Muscle layer of duodenum (tissue), 2 donors: ENCODE results near the gene ALOX12.
"Not testable (repeated sequence)": the region's sequence is repeated elsewhere in the genome, so short reads cannot be mapped to it uniquely, and the experiment has no call there.

Experiments
- H3K27ac ChIP-seq: one replicate; pipeline ENCODE4 v1.7.0; 2013; ENCODE audit warnings: mild to moderate bottlenecking, low read length
- H3K27me3 ChIP-seq: one replicate; pipeline ENCODE4 v1.7.0; 2013; ENCODE audit warnings: low read depth, mild to moderate bottlenecking, control low read depth, low read length
- H3K36me3 ChIP-seq, 2 donors: one replicate each; pipeline ENCODE4 v1.7.0; 2013; ENCODE audit warnings: low read length in 2 of 2, control low read depth in 1 of 2, mild to moderate bottlenecking in 1 of 2; ENCODE audit not compliant: insufficient read depth in 2 of 2, control insufficient read depth in 1 of 2
- H3K4me1 ChIP-seq, 2 donors: one replicate each; pipeline ENCODE4 v1.7.0; 2013; ENCODE audit warnings: low read length in 2 of 2, mild to moderate bottlenecking in 2 of 2, control low read depth in 1 of 2, moderate library complexity in 1 of 2; ENCODE audit not compliant: insufficient read depth in 2 of 2, control insufficient read depth in 1 of 2
- H3K4me3 ChIP-seq, 2 donors: one replicate each; pipeline ENCODE4 v1.7.0; 2013; ENCODE audit warnings: low read length in 2 of 2, low read depth in 1 of 2, mild to moderate bottlenecking in 1 of 2
- H3K9me3 ChIP-seq, 2 donors: one replicate each; pipeline ENCODE4 v1.7.0; 2013; ENCODE audit warnings: low read length in 2 of 2, control low read depth in 1 of 2, mild to moderate bottlenecking in 1 of 2; ENCODE audit not compliant: control insufficient read depth in 1 of 2
- donor health status: healthy.

The ALOX12 gene

GRCh38 chr17:6985266-6985665 is 10.6 kb upstream of the ALOX12 start:
- Histone ChIP-seq H3K27ac (no peak overlapping the region), H3K9me3 (peaks cover 0 to 3% of the 10 kb centered on the region in 2 donors), H3K27me3 (no peaks in the 10 kb centered on the region), H3K4me3 (no peak overlapping the region), H3K4me1 (no peaks in the 10 kb centered on the region), H3K36me3 (no peaks in the 10 kb centered on the region)

- Histone ChIP-seq H3K27me3 (no peaks in the 10 kb centered on the region), H3K27ac (no peak overlapping the region), H3K4me3 (no peak overlapping the region), H3K36me3 (no peaks in the 10 kb centered on the region), H3K4me1 (no peaks in the 10 kb centered on the region), H3K9me3 (no peaks in the 10 kb centered on the region)
Observed at GRCh38 chr17:6986676-6987075, 9.2 kb upstream of the ALOX12 start.

- no peak overlapping the region for H3K4me3 ChIP-seq
- no peaks in the 10 kb centered on the region for H3K4me1 ChIP-seq
- no peaks in the 10 kb centered on the region for H3K36me3 ChIP-seq
- H3K9me3 ChIP-seq: no peaks in the 10 kb centered on the region
- H3K27me3 ChIP-seq: no peaks in the 10 kb centered on the region
- no peak overlapping the region for H3K27ac ChIP-seq
Observed at GRCh38 chr17:6989779-6990178, 6.1 kb upstream of the ALOX12 start.

- H3K4me3 ChIP-seq, H3K9me3 ChIP-seq, H3K27ac ChIP-seq, H3K36me3 ChIP-seq, H3K27me3 ChIP-seq: not testable (repeated sequence)
- peaks cover 0 to 10% of the 10 kb centered on the region in 2 donors for H3K4me1 ChIP-seq
Observed at GRCh38 chr17:6993613-6994056, 2.2 kb upstream of the ALOX12 start.

- peaks cover 4 to 14% of the 10 kb centered on the region in 2 donors for H3K36me3 ChIP-seq
- no peaks in the 10 kb centered on the region for H3K27me3 ChIP-seq
- no peak overlapping the region for H3K4me3 ChIP-seq
- no peaks in the 10 kb centered on the region for H3K9me3 ChIP-seq
- no peak overlapping the region for H3K27ac ChIP-seq
- H3K4me1 ChIP-seq: peaks cover 0 to 10% of the 10 kb centered on the region in 2 donors
Observed at GRCh38 chr17:6994118-6994598, 1.7 kb upstream of the ALOX12 start.

GRCh38 chr17:6994666-6995256 is 1.1 kb upstream of the ALOX12 start:
- H3K27me3 ChIP-seq: no peaks in the 10 kb centered on the region
- peaks cover 0 to 10% of the 10 kb centered on the region in 2 donors for H3K4me1 ChIP-seq
- no peaks in the 10 kb centered on the region for H3K9me3 ChIP-seq
- no peak overlapping the region for H3K27ac ChIP-seq
- H3K4me3 ChIP-seq: no peak overlapping the region
- H3K36me3 ChIP-seq: peaks cover 10 to 20% of the 10 kb centered on the region in 2 donors

GRCh38 chr17:6996256-6997011 is 585 bp downstream of the ALOX12 start:
- peak overlapping the region in 1 of 2 donors; percentile 50 for H3K4me3 ChIP-seq
- H3K27ac ChIP-seq: no peak overlapping the region
- H3K36me3 ChIP-seq: peaks cover 22 to 36% of the 10 kb centered on the region in 2 donors

GRCh38 chr17:6997171-6997570 is 1.3 kb downstream of the ALOX12 start:
- Histone ChIP-seq H3K36me3 (peaks cover 29 to 43% of the 10 kb centered on the region in 2 donors), H3K4me3 (no peak overlapping the region)

More at GRCh38 chr17:6996256-6997011, 585 bp downstream of the ALOX12 start:
- Histone ChIP-seq H3K27me3 (no peaks in the 10 kb centered on the region), H3K4me1 (peaks cover 0 to 10% of the 10 kb centered on the region in 2 donors), H3K9me3 (no peaks in the 10 kb centered on the region)

GRCh38 chr17:6998855-6999508 is 3.1 kb downstream of the ALOX12 start:
- no peaks in the 10 kb centered on the region for H3K27me3 ChIP-seq
- peaks cover 44 to 53% of the 10 kb centered on the region in 2 donors for H3K36me3 ChIP-seq
- no peak overlapping the region for H3K4me3 ChIP-seq
- H3K4me1 ChIP-seq: peaks cover 0 to 10% of the 10 kb centered on the region in 2 donors
- no peaks in the 10 kb centered on the region for H3K9me3 ChIP-seq
- no peak overlapping the region for H3K27ac ChIP-seq

More at GRCh38 chr17:6997171-6997570, 1.3 kb downstream of the ALOX12 start:
- no peaks in the 10 kb centered on the region for H3K27me3 ChIP-seq
- peaks cover 0 to 10% of the 10 kb centered on the region in 2 donors for H3K4me1 ChIP-seq
- H3K9me3 ChIP-seq: no peaks in the 10 kb centered on the region
- H3K27ac ChIP-seq: no peak overlapping the region

GRCh38 chr17:7001318-7001961 is 5.6 kb downstream of the ALOX12 start:
- Histone ChIP-seq H3K4me3 (no peak overlapping the region), H3K36me3 (peaks cover 44 to 53% of the 10 kb centered on the region in 2 donors), H3K4me1 (peaks cover 0 to under 1% of the 10 kb centered on the region in 2 donors), H3K27ac (no peak overlapping the region), H3K9me3 (no peaks in the 10 kb centered on the region), H3K27me3 (no peaks in the 10 kb centered on the region)
